IMR-90 (cell line): ENCODE measurements around the gene SPRED2. TPM values are rescaled to one million over a fixed set of nuclear protein-coding genes. Genes with fewer than 3 reads are reported as not detected.

Experiments used
- ATAC-seq: fragments of 200-7000 bp; cut with Tn5 transposase; 2 replicates; pipeline ENCODE4 v1.9.1; 2020; ENCODE audit warnings: low read depth, mild to moderate bottlenecking, moderate library complexity
- BruUV-seq: library from RNA; stranded (reverse); fragments of 400-500 nt; replicated peaks from 2 replicates; lab custom pipeline; 2021; lab: Mats Ljungman, UMichigan
- CTCF ChIA-PET: fragments of 300-600 bp; formaldehyde crosslinking; extraction: SDS; loops from one replicate; lab custom pipeline; 2021; ENCODE audit warnings: antibody characterized with exemption; lab: Yijun Ruan, JAX
- POLR2A ChIA-PET: fragments of 300-600 bp; sonication (Branson Sonifier 250); formaldehyde crosslinking; loops from one replicate; lab custom pipeline; 2022; ENCODE audit warnings: antibody characterized with exemption; ENCODE audit not compliant: unreplicated experiment; lab: Charles Lee
- DNase-seq: peaks from one replicate; pipeline ENCODE4 v3.0.0; 2013
- H2AFZ ChIP-seq: replicated peaks from 2 replicates; pipeline ENCODE3; 2013; ENCODE audit warnings: low read length, mild to moderate bottlenecking; ENCODE audit not compliant: poor library complexity
- H2AK5ac ChIP-seq: 2 replicates; pipeline ENCODE4 v1.6.1; 2013; ENCODE audit warnings: low read depth, low read length, inconsistent platforms
- H2AK9ac ChIP-seq: replicated peaks from 2 replicates; pipeline ENCODE3; 2013; ENCODE audit warnings: mild to moderate bottlenecking, low read depth, low read length, moderate library complexity; ENCODE audit not compliant: poor library complexity
- H2BK120ac ChIP-seq: 2 replicates; pipeline ENCODE4 v1.6.1; 2013; ENCODE audit warnings: low read depth, low read length, inconsistent platforms
- H2BK15ac ChIP-seq: 3 replicates; pipeline ENCODE4 v1.6.1; 2013; ENCODE audit warnings: low read depth, low read length, inconsistent platforms
- H2BK20ac ChIP-seq: 2 replicates; pipeline ENCODE4 v1.6.1; 2013; ENCODE audit warnings: low read depth, mild to moderate bottlenecking, inconsistent platforms, low read length, moderate library complexity
- H2BK5ac ChIP-seq: 2 replicates; pipeline ENCODE4 v1.6.1; 2013; ENCODE audit warnings: mild to moderate bottlenecking, low read depth, low read length, inconsistent platforms; ENCODE audit not compliant: poor library complexity, severe bottlenecking
- H3K14ac ChIP-seq: replicated peaks from 2 replicates; pipeline ENCODE4 v1.6.1; 2013; ENCODE audit warnings: low read depth, low read length, inconsistent platforms
- H3K18ac ChIP-seq: 2 replicates; pipeline ENCODE4 v1.6.1; 2013; ENCODE audit warnings: low read depth, low read length, control low read depth
- H3K23ac ChIP-seq: 2 replicates; pipeline ENCODE4 v1.6.1; 2013; ENCODE audit warnings: low read depth, low read length, inconsistent platforms
- H3K27ac ChIP-seq: 2 replicates; pipeline ENCODE4 v1.5.1; 2013; ENCODE audit warnings: mild to moderate bottlenecking, control low read depth, low read length; ENCODE audit not compliant: insufficient read depth
- H3K27me3 ChIP-seq: 2 replicates; pipeline ENCODE4 v1.6.1; 2013; ENCODE audit warnings: low read length; ENCODE audit not compliant: control insufficient read depth, insufficient read depth
- H3K36me3 ChIP-seq: 2 replicates; pipeline ENCODE4 v1.6.1; 2013; ENCODE audit warnings: low read length, mixed read lengths; ENCODE audit not compliant: control insufficient read depth, insufficient read depth
- H3K4ac ChIP-seq: 2 replicates; pipeline ENCODE4 v1.6.1; 2013; ENCODE audit warnings: low read depth, low read length, inconsistent platforms
- H3K4me1 ChIP-seq: 2 replicates; pipeline ENCODE4 v1.6.1; 2013; ENCODE audit warnings: low read length, mixed read lengths; ENCODE audit not compliant: control insufficient read depth, insufficient read depth
- H3K4me2 ChIP-seq: 2 replicates; pipeline ENCODE4 v1.6.1; 2013; ENCODE audit warnings: low read depth, mild to moderate bottlenecking, control low read depth, low read length, moderate library complexity
- H3K4me3 ChIP-seq: 2 replicates; pipeline ENCODE4 v1.5.1; 2013; ENCODE audit warnings: low read depth, mild to moderate bottlenecking, control low read depth, low read length, moderate library complexity; ENCODE audit not compliant: insufficient read depth
- H3K56ac ChIP-seq: 2 replicates; pipeline ENCODE4 v1.6.1; 2013; ENCODE audit warnings: low read length, inconsistent platforms; ENCODE audit not compliant: insufficient read depth; ENCODE audit errors: extremely low read depth
- H3K79me1 ChIP-seq, 2 experiments: 2 replicates each; pipeline ENCODE4 v1.6.1; 2013; ENCODE audit warnings: low read length in 2 of 2, inconsistent platforms in 1 of 2, low read depth in 1 of 2
- H3K9ac ChIP-seq: 2 replicates; pipeline ENCODE4 v1.6.1; 2013; ENCODE audit warnings: low read depth, low read length, control low read depth
- H3K9me1 ChIP-seq: 2 replicates; pipeline ENCODE4 v1.6.1; 2013; ENCODE audit warnings: low read length, inconsistent platforms; ENCODE audit not compliant: insufficient read depth
- H3K9me3 ChIP-seq: 2 replicates; pipeline ENCODE4 v1.6.1; 2013; ENCODE audit warnings: low read length; ENCODE audit not compliant: control insufficient read depth, insufficient read depth
- H4K20me1 ChIP-seq: 2 replicates; pipeline ENCODE4 v1.6.1; 2013; ENCODE audit warnings: low read length, inconsistent platforms; ENCODE audit not compliant: insufficient read depth
- H4K5ac ChIP-seq: 2 replicates; pipeline ENCODE4 v1.6.1; 2013; ENCODE audit warnings: mild to moderate bottlenecking, low read depth, low read length, control low read depth
- H4K8ac ChIP-seq, 2 experiments: 2 replicates each; pipeline ENCODE4 v1.6.1; 2013; ENCODE audit warnings: low read depth in 2 of 2, low read length in 2 of 2, control low read depth in 1 of 2, inconsistent platforms in 1 of 2
- H4K91ac ChIP-seq: 2 replicates; pipeline ENCODE4 v1.6.1; 2013; ENCODE audit warnings: low read depth, low read length, inconsistent platforms; ENCODE audit not compliant: insufficient read depth
- BHLHE40 ChIP-seq: fragments of 150-350 bp; IDR thresholded peaks from 2 replicates; pipeline ENCODE4 v1.6.1; 2016; ENCODE audit warnings: mild to moderate bottlenecking, low read depth, low read length
- CEBPB ChIP-seq: IDR thresholded peaks from 2 replicates; pipeline ENCODE4 v1.6.1; 2012; ENCODE audit warnings: low read depth, low read length, improper control_type of control experiment
- FOS ChIP-seq: fragments of 150-350 bp; IDR thresholded peaks from 2 replicates; pipeline ENCODE4 v1.6.1; 2016; ENCODE audit warnings: low read depth, low read length
- MAFK ChIP-seq: IDR thresholded peaks from 2 replicates; pipeline ENCODE4 v1.6.1; 2012; ENCODE audit warnings: low read depth, low read length, improper control_type of control experiment
- MAZ ChIP-seq: IDR thresholded peaks from 2 replicates; pipeline ENCODE4 v1.6.1; 2012; ENCODE audit warnings: low read depth, mild to moderate bottlenecking, low read length, improper control_type of control experiment, moderate library complexity, borderline replicate concordance
- MXI1 ChIP-seq: IDR thresholded peaks from 2 replicates; pipeline ENCODE4 v1.6.1; 2012; ENCODE audit warnings: low read depth, mild to moderate bottlenecking, low read length, moderate library complexity, borderline replicate concordance
- POLR2A ChIP-seq: IDR thresholded peaks from 2 replicates; pipeline ENCODE4 v1.6.1; 2012; ENCODE audit warnings: mild to moderate bottlenecking, low read depth, low read length
- RAD21 ChIP-seq: IDR thresholded peaks from 2 replicates; pipeline ENCODE4 v1.6.1; 2012; ENCODE audit warnings: low read length, improper control_type of control experiment
- RCOR1 ChIP-seq: IDR thresholded peaks from 2 replicates; pipeline ENCODE4 v1.6.1; 2012; ENCODE audit warnings: mild to moderate bottlenecking, low read length, improper control_type of control experiment; ENCODE audit not compliant: insufficient replicate concordance
- RFX5 ChIP-seq: IDR thresholded peaks from 2 replicates; pipeline ENCODE4 v1.8.0; 2012; ENCODE audit warnings: low read depth, mild to moderate bottlenecking, low read length, moderate library complexity
- SMC3 ChIP-seq: fragments of 150-350 bp; IDR thresholded peaks from 2 replicates; pipeline ENCODE4 v1.6.1; 2016; ENCODE audit warnings: low read depth, mild to moderate bottlenecking, antibody characterized with exemption, low read length, moderate library complexity
- WGBS, 2 experiments: methylation state at CpG; one replicate each; pipeline versions ENCODE4 v1.1.5 to v1.1.7; 2013; ENCODE audit warnings: missing lambda C conversion rate in 2 of 2; ENCODE audit not compliant: insufficient read length in 1 of 2; ENCODE audit errors: extremely low coverage in 2 of 2; 5-methylcytosine and 5-hydroxymethylcytosine counted together
- dilution Hi-C: fragments of 300-500 bp; cut with HindIII; formaldehyde crosslinking; loops from one replicate; pipeline ENCODE4 v1.14.3; 2018; ENCODE audit warnings: low sequenced_read_pairs; ENCODE audit not compliant: unreplicated experiment
- in situ Hi-C: fragments of 300-500 bp; cut with MboI; formaldehyde crosslinking; loops from 3 replicates; pipeline ENCODE4 v1.14.3; 2019; ENCODE audit warnings: low sequenced_read_pairs, inconsistent platforms, mixed read lengths
- intact Hi-C: fragments of 100-400 bp; cut with micrococcal nuclease; formaldehyde crosslinking; loops from 2 replicates; pipeline ENCODE4 v1.10.0; 2022
- polyA plus RNA-seq, 3 experiments: library from polyadenylated mRNA; depleted of rRNA; stranded (reverse); fragments of >200 nt; gene quantifications; 2 replicates each; pipeline ENCODE4 v1.2.3, GENCODE V29; 2012; ENCODE audit warnings: low replicate concordance in 1 of 3
- total RNA-seq: library from RNA; depleted of rRNA; stranded (reverse); fragments of >200 nt; gene quantifications from 2 replicates; pipeline ENCODE4 v1.2.3, GENCODE V29; 2012
- TF ChIP-seq, protein P1 (sequence below): conservative IDR thresholded peaks from 2 replicates; pipeline ENCODE4 v1.5.1; 2012; ENCODE audit warnings: mild to moderate bottlenecking, low read depth, low read length, improper control_type of control experiment

SPRED2 gene
- total and polyA plus RNA-seq, 2 of the 4 experiments (the other 2 are of a cell fraction), result 4.8 to 18.7 TPM

DNA sequence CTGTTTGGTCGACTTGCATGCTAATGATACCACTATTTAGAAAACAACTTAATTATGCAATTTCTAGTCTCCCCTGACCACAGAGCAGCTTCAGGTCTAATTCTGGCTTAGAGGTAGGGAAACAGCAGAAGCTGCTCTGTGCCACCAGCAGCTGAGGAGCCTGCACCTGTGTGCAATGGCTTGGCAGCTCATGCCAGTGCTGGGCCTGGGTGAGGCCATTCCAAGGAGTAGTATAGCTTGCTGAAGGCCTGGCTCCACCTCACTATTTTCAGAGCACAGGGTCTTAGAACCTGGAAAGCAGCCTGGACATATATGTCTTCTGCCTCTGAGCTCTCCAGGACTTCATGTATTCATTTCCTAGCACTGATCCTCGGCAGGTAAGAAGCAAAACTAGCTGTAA lies 62.8 kb downstream of the SPRED2 start:
- ChIA-PET CTCF (no interaction called here), POLR2A (no interaction called here)
- Histone ChIP-seq H3K9me3 (no peaks in the 10 kb centered on the region), H3K23ac (no peak overlapping the region), H2BK120ac (no peak overlapping the region), H2BK15ac (no peak overlapping the region), H3K4me3 (no peak overlapping the region), H4K91ac (no peak overlapping the region), H2BK5ac (no peak overlapping the region), H4K8ac (no peak overlapping the region), H3K36me3 (no peaks in the 10 kb centered on the region), H2BK20ac (no peak overlapping the region), H3K4me1 (peaks cover 19% of the 10 kb centered on the region), H3K27me3 (no peaks in the 10 kb centered on the region), H3K14ac (no peak overlapping the region), H3K18ac (no peak overlapping the region), H3K4me2 (no peak overlapping the region), H2AFZ (no peak overlapping the region), H3K56ac (no peak overlapping the region), H3K4ac (no peak overlapping the region), H4K5ac (no peak overlapping the region), H3K27ac (no peak overlapping the region), H3K79me1 (peaks cover 20 to 75% of the 10 kb centered on the region in 2 experiments), H2AK9ac (no peak overlapping the region), H3K9me1 (peaks cover 5% of the 10 kb centered on the region; the same call in 1 of the 2 replicates), H4K20me1 (peaks cover 35% of the 10 kb centered on the region; the same call in 1 of the 2 replicates), H3K9ac (no peak overlapping the region), H2AK5ac (peak overlapping the region; percentile 9; the same call in 1 of the 2 replicates)
- no peak for TF ChIP-seq RAD21
- no peak for TF ChIP-seq RFX5
- no peak for TF ChIP-seq MXI1
- TF ChIP-seq, protein P1, sequence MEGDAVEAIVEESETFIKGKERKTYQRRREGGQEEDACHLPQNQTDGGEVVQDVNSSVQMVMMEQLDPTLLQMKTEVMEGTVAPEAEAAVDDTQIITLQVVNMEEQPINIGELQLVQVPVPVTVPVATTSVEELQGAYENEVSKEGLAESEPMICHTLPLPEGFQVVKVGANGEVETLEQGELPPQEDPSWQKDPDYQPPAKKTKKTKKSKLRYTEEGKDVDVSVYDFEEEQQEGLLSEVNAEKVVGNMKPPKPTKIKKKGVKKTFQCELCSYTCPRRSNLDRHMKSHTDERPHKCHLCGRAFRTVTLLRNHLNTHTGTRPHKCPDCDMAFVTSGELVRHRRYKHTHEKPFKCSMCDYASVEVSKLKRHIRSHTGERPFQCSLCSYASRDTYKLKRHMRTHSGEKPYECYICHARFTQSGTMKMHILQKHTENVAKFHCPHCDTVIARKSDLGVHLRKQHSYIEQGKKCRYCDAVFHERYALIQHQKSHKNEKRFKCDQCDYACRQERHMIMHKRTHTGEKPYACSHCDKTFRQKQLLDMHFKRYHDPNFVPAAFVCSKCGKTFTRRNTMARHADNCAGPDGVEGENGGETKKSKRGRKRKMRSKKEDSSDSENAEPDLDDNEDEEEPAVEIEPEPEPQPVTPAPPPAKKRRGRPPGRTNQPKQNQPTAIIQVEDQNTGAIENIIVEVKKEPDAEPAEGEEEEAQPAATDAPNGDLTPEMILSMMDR, result no peak
- no peak for TF ChIP-seq MAFK
- TF ChIP-seq POLR2A, result no peak
- no peak for TF ChIP-seq SMC3
- TF ChIP-seq RCOR1, result no peak
- TF ChIP-seq BHLHE40, result no peak
- no peak for TF ChIP-seq MAZ
- no peak for TF ChIP-seq FOS
- TF ChIP-seq CEBPB, result no peak
- BruUV-seq, result no TSS peak
- dilution Hi-C loops (no loop called here), in situ Hi-C loops (no loop called here), intact Hi-C loops (loop anchor here (5.0 kb wide), 2 partner anchors 63 to 87 kb away; partner anchors contain the start of gene SPRED2)
- WGBS, 2 experiments, result no CpG with 5 or more reads among the region's 2 CpGs
- DNase-seq (no peak), ATAC-seq (no peak)
